HG03097 (cell line): ENCODE results near the gene NCBP2.
"Not testable (repeated sequence)": the region's sequence is repeated elsewhere in the genome, so short reads cannot be mapped to it uniquely, and the experiment has no call there.

ENCODE experiments used
- ATAC-seq: cut with Tn5 transposase; IDR thresholded peaks from one replicate; pipeline ENCODE4 v1.9.1; 2021; ENCODE audit not compliant: unreplicated experiment, low FRiP score

Gene NCBP2

GRCh38 chr3:196968233-196969133 lies 26.2 kb upstream of the NCBP2 start, which contains the start of gene PIGZ:
Gene PIGZ, minus strand, starts transcription at chr3:196968833. Its CDS starts 16,802 bp downstream, at chr3:196952031.
- ATAC-seq, result peak; percentile 44

- no peak for ATAC-seq
These were observed 25.3 kb upstream of the NCBP2 start for GRCh38 chr3:196967412-196968232.

- ATAC-seq, result no peak
These were observed 24.4 kb upstream of the NCBP2 start for GRCh38 chr3:196966526-196967401.

- no peak for ATAC-seq
These were observed 23.5 kb upstream of the NCBP2 start for GRCh38 chr3:196965804-196966173.

GRCh38 chr3:196965112-196965803 lies 22.9 kb upstream of the NCBP2 start:
- no peak for ATAC-seq

- no peak for ATAC-seq
These were observed 21.3 kb upstream of the NCBP2 start for GRCh38 chr3:196963631-196963953.

- ATAC-seq, result peak; percentile 53
These were observed 20.8 kb upstream of the NCBP2 start for GRCh38 chr3:196962930-196963630.

- ATAC-seq, result no peak
These were observed 20.0 kb upstream of the NCBP2 start for GRCh38 chr3:196962108-196962929.

GRCh38 chr3:196954832-196955231 lies 12.5 kb upstream of the NCBP2 start:
- no peak for ATAC-seq

GRCh38 chr3:196951371-196951770 lies 9.0 kb upstream of the NCBP2 start:
- ATAC-seq, result no peak

GRCh38 chr3:196949750-196950149 lies 7.4 kb upstream of the NCBP2 start:
- no peak for ATAC-seq

GRCh38 chr3:196949285-196949619 lies 6.9 kb upstream of the NCBP2 start:
- no peak for ATAC-seq

- ATAC-seq, result no peak
These were observed 6.3 kb upstream of the NCBP2 start for GRCh38 chr3:196948442-196949284.

- ATAC-seq, result no peak
These were observed 5.6 kb upstream of the NCBP2 start for GRCh38 chr3:196947860-196948441.

- ATAC-seq, result no peak
These were observed 5.0 kb upstream of the NCBP2 start for GRCh38 chr3:196947136-196947859.

GRCh38 chr3:196944037-196944790 lies 1.9 kb upstream of the NCBP2 start:
- not testable (repeated sequence) for ATAC-seq
